GM19239 (cell line): Measurements from ENCODE around the gene TMEM175.

Experiments
- DNase-seq: peaks from one replicate; pipeline ENCODE4 v3.0.0; 2011; ENCODE audit warnings: low spot score; ENCODE audit not compliant: insufficient read length
- FAIRE-seq: peaks from 2 replicates; lab custom pipeline; 2011; peaks lifted over from hg19 to GRCh38; lab: Jason Lieb, UNC

Gene TMEM175

DNA sequence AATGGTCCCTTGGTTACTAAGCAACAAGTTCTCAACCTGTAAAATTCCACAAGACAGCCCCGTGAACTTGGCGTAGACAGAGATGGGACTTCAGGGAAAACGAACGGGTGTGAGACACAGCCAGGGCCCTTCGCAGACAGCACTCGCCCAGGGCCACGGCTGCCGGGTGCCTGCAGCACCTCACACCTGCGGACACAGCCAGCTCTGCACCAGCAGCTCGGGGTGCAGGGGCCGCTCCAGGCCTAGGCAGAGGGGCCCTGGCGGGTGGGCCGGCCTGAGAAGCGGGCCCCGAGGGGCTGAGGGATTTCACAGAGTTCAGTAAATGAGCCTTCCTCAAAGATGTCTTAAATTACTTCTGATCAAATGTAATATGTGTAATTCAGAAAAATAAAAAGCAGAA, 34.1 kb upstream of the TMEM175 start:
- no peak for FAIRE-seq
- no peak for DNase-seq

- DNase-seq (no peak), FAIRE-seq (no peak)
These were observed 33.2 kb upstream of the TMEM175 start for GRCh38 chr4:898869-899555.

DNA sequence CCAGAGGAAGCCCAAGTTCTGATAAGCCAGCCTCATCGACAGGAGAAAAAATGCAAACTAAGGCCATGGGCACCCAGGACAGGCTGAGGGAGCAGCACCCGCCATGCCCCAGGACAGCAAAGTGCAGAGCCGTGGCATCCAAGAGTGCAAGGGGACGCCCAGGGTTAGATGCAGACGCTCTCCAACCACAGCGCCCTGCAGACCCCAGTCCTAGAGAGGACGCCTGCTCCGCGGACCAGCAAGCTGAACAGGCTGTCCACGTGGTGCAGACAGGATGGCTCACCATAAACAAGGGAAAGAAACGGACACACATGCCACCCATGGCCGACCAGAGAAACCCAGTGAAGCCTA, 32.7 kb upstream of the TMEM175 start:
- FAIRE-seq, result no peak
- no peak for DNase-seq

- no peak for FAIRE-seq
- DNase-seq, result no peak
These were observed 32.2 kb upstream of the TMEM175 start for GRCh38 chr4:900073-900472.

DNA sequence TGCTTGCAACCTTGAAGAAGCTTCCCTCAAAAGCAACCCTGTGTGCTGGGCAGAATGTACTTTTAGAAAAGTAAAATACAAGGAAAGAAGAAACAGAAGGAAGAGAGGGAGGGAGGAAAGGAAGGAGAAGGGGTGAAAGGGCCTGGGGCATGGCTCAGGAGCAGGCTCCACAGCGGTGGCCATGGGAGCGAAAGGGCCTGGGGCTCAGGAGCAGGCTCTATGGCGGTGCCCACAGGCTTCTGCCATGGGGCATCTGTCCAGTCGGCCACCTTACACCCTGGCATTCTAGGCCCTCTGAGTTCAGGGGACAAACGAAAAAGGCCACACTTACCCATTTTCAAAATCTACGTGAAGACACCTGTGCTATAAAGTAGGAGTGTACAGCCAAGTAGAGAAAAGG, 31.5 kb upstream of the TMEM175 start:
- no peak for DNase-seq
- no peak for FAIRE-seq

- FAIRE-seq, result no peak
- no peak for DNase-seq
These were observed 30.9 kb upstream of the TMEM175 start for GRCh38 chr4:901192-901910.

DNA sequence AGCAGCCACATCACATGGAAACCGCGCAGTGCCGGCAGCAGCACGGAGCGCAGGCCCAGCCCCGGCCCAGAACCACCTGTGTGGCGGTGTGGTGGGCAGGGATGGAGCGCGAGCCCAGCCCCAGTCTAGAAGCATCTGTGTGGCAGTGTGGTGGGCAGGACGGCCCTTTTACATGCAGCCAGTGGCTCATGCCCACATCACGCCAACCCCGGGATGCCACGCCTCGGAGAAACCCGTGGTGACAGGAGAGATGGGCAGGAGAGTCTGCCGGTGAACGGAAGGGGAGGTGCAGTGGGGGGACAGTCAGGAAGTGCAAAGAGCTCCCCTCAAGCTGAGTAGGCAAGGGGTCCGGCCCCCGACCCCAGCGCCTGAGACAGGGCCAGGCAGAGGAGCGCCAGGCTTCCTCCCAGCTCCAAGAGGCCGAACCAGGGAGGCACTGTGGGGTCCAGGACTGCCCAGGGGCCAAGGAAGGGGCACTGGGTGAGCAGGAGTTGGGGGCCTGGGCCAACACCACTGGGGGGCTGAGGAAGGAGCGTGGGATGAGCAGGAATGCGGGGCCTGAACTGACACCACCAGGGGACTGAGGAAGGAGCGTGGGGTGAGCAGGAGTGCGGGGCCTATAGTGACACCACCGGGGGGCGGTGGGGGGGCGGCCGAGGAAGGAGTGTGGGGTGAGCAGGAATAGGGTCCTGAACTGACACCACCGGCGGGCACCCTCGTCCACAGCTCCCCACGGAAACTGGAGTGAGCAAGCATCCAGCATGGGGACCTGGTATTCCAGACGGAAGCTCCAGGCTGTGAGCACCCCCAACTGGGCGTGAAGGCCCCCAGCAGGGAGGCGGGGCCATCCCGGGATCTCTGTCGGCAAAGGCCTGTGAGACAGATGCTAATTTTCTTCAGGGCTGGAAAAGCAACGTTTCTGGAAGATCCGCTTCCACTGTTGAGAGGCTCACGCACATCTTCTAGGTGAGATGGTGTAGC, 28.9 kb upstream of the TMEM175 start:
- no peak for DNase-seq
- FAIRE-seq, result no peak

DNA sequence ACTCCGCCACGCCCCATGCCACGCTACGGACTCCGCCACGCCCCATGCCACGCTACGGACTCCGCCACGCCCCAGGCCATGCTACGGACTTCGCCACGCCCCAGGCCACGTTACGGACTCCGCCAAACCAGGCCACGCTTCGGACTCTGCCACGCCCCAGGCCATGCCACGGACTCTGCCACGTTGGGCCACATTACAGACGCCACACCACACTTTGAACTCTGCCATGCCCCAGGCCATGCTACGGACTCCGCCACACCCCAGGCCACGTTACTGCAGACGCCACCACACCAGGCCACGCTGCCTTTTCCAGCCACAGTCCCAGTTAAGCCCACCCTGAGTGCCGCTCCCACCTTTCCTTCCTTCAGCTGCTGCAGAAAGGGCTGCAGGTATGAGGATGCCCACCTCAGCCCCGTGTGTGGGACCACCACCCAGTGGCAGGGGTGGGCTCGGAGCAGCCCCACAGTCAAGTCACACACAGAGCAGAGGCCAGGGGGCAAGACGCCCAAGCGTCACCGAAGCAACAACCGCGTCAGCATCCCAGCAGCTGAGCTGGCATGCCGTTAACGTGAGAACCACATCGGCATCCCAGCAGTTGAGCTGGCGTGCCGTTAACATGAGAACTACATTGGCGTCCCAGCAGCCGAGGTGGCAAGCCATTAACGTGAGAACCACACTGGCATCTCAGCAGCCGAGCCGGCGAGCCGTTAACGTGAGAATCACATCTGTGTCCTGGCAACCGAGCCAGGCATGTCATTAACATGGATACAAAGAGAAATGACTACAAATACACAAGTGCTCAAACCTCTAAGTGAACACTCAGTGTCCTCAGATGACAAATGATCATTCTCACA, 26.5 kb upstream of the TMEM175 start:
- no peak for DNase-seq
- no peak for FAIRE-seq

DNA sequence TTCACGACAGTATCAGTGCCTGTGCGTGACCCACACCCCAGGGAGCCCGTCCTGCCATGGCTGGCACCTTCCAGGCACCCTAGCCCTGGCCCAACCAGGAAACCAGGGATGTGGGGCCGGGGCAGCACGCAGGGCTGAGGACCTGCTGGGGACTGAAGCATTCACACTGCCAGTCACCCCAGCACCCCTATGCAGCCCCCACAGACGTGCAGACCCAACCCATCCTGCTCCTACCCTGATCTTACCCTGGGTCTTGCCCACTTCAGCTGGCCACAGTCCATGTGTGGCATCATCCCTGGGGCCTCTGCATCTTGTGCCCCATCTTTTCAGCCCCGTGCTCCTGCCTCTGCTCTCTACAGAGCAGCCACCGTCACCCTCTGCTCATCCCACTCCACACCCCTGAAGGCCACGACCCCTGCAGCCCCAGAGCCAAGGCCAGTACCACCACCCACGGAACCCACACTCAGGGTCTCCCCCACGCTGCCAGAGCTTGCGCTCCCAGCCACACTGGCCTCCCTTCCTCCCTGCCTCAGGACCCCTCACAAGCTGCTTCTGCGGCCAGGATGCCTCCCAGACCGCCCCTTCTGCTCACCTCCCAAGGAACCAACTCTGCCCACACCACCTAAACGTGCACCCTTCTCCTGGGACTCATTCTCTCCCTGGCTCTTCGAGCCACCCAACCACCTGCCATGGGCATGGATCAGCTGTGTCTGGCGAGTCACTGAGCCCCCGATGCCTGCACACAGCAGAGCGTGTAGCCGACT, 25.7 kb upstream of the TMEM175 start:
- no peak for DNase-seq
- FAIRE-seq, result no peak

GRCh38 chr4:907103-907400, 25.2 kb upstream of the TMEM175 start:
- FAIRE-seq (no peak), DNase-seq (no peak)

DNA sequence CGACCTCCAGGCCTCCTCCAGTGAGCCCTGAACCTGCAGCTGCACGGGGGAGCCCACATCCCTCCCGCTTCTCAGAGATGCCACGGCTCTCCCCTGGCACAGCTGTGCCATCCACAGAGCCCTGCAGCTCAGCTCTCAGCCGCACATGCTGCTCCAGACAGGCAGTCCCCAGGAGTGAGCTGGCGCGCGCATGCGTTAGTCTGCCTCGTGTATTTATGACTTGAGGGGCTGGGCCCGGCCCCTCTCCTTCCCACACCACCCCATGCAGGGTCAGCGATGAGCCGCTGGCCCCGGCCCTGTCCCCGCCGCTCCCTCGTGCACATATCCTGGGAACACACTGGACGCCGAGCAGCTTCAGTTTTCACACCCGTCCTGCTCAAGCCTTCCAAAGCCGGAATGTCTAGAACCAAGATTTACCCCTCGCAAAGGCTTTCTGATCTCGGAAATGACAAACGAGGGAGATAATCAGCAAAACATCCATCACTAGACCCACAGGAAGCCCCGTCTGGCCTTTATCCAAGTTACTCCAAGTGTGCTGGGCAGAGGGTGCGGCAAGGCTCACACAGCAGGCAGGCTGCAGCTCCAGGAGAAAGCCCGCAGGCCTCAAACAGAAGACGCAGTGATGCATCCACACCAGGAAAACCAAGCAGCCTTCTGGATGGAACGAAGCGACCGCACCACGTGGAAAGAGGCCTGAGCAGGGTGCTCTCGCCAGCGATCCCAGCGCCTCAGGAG, 24.4 kb upstream of the TMEM175 start:
- DNase-seq (no peak), FAIRE-seq (no peak)

GRCh38 chr4:909131-909571, 23.1 kb upstream of the TMEM175 start:
- FAIRE-seq, result no peak
- DNase-seq, result no peak

GRCh38 chr4:909821-910220, 22.4 kb upstream of the TMEM175 start:
- DNase-seq, result no peak

GRCh38 chr4:910366-911091, 21.7 kb upstream of the TMEM175 start:
- DNase-seq, result no peak
- FAIRE-seq, result no peak

More at GRCh38 chr4:909821-910220, 22.4 kb upstream of the TMEM175 start:
- no peak for FAIRE-seq

GRCh38 chr4:911221-911751, 21.0 kb upstream of the TMEM175 start:
- FAIRE-seq (no peak), DNase-seq (no peak)

DNA sequence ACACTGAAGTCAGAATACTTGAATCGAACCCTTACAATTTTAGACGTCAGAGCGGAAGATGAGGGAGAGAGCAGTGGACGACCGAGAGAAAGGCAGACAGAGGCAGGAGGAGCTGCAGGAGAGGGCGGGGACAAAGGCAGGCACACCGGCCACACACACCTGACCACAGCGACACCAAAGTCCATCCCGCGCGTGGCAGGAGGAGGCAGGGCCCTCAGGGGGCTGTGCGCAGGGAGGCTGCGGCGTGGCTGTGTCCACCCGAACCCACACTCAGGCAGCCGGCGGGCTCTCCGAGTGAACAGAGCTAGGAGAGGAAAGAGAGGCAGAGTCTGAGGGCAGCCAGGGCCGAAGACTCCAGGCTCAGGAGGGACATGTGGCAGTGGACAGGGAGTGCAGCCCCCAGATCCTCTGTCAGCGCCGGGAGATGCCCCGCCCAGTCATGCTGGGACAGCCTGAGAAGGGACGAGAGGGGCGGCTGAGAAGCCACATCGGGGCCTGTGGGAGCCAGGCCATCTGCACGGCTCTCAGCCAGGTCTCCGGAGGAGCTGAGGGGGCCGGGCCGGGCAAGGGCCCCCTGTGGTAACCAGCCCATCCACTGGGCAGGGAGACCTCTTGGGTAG, 20.3 kb upstream of the TMEM175 start:
- DNase-seq, result no peak
- no peak for FAIRE-seq

- DNase-seq, result no peak
- no peak for FAIRE-seq
These were observed 19.5 kb upstream of the TMEM175 start for GRCh38 chr4:912548-913279.
